AG09319 (cell line): ENCODE results near the gene ALDH1A2.
"Not testable (repeated sequence)": the region's sequence is repeated elsewhere in the genome, so short reads cannot be mapped to it uniquely, and the experiment has no call there.

Source experiments
- DNase-seq: peaks from one replicate; pipeline ENCODE4 v3.0.0-alpha.2; 2010; ENCODE audit warnings: low read depth; ENCODE audit errors: extremely low read depth
- CTCF ChIP-seq: IDR thresholded peaks from 2 replicates; pipeline ENCODE4 v1.5.1; 2011; ENCODE audit warnings: low read depth, mild to moderate bottlenecking, inconsistent platforms, low read length, moderate library complexity

ALDH1A2 gene

DNA sequence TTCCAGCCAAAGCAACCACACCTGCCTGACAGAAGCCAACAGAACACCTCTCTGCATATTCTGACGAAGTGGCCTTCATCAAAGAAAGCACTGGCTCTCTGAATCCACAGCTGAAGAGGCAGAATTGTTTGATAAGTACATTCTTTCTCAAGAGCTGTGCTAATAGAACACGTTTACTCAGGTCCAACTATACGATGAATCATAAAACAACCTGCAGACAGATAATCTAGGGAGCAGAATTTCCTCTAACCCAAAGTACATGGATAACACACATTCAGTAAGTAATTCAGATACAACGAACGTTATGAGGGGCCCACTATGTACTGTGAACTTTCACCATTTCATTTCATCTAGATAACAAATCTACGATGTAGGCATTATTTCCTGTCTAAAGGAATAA is 25.4 kb downstream of the ALDH1A2 start:
- DNase-seq, result no peak
- TF ChIP-seq CTCF, result no peak

- DNase-seq, result no peak
- no peak for TF ChIP-seq CTCF
Observed at GRCh38 chr15:58039079-58040035, 26.2 kb downstream of the ALDH1A2 start.

DNA sequence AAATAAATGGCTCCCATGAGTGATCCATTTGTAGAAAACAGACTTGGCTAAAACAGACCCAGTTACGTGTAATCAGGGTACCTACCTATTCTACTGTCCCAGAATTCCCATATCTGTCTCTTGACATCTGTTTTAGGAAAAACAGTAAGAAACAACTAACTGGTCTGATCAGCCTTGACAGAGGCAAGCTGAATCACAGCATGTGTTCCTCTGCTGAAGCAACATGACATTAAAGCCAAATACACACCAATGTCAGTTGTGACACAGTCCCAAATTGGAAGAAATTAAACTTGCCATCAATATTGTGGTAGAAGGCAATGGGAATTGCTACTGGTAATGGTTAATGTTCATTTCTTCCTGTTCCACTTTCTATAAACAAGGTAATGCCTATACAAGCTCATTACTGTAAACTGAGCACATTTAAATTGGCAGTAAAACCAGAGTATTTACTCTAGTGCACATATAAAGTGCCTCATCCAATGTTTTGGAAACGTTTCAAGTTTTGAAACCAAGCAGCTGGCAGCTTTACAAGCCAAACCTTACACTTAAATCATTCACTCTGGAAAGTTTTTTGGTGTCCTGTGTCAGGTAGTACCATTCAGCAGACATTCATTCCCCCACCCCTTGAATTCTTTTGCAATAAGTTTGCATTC is 27.0 kb downstream of the ALDH1A2 start:
- no peak for DNase-seq
- no peak for TF ChIP-seq CTCF

- TF ChIP-seq CTCF, result no peak
- DNase-seq, result no peak
Observed at GRCh38 chr15:58037723-58038301, 27.7 kb downstream of the ALDH1A2 start.

DNA sequence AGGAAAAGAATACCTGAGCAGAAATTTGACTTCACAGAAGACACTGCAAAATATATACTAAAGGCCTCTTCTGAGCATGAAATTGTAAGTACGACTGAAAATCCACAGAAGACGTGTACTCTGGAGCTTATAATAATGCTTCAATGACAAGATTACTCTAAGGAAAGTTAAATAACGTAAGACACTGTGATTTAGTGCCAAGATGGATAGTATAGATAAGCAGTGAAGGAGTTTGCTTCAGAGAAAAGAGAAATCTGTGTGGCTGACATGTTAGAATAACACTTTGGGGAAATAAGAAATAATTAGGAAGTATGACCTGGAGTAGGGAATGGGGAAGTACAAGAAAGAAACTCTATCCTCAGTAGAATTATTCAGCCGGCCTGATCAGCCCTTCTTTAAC is 28.9 kb downstream of the ALDH1A2 start:
- no peak for DNase-seq
- TF ChIP-seq CTCF, result no peak

GRCh38 chr15:58028392-58028791 is 37.1 kb downstream of the ALDH1A2 start:
- DNase-seq, result not testable (repeated sequence)

GRCh38 chr15:58026552-58026951 is 39.0 kb downstream of the ALDH1A2 start:
- no peak for DNase-seq
- no peak for TF ChIP-seq CTCF
